OCI-LY1 (cell line): ENCODE data around the gene STX18.

Experiments used
- EZH2 ChIP-seq: fragments of 200-600 bp; sonication (generic), shearing (Covaris generic); IDR thresholded peaks from 2 replicates; pipeline ENCODE4 v1.8.0; 2017; ENCODE audit warnings: borderline replicate concordance, mixed run types, mild to moderate bottlenecking, antibody characterized with exemption, low read length, moderate library complexity, mixed read lengths
- TF ChIP-seq, protein P1 (sequence below): fragments of 200-600 bp; sonication (generic), shearing (Covaris generic); IDR thresholded peaks from 2 replicates; pipeline ENCODE4 v1.5.1; 2017; ENCODE audit warnings: mild to moderate bottlenecking, antibody characterized with exemption, low read length, moderate library complexity, mixed read lengths

DNA sequence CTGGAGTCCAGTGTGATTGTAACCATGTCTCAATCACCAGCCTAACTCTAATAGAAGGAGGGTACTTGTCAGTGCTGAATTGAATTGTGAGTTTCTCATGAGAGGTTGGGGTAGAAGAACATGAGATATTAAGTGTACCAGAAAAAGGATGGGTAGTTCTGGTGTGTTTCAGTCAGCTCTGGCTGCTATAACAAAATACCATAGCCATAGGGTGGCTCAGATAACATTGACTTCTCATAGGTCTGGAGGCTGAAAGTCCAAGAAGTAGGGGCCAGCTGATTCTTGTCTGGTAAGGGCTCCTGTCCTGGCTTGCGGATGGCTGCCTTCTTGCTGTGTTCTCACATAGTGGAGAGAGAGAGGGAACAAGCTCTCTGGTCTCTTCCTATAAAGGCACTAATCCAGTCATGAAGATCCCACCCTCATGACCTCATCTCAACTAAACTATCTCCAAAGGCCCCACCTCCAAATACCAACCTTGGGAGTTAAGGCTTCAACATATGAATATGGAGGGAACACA is 35.6 kb upstream of the STX18 start:
- TF ChIP-seq, protein P1, sequence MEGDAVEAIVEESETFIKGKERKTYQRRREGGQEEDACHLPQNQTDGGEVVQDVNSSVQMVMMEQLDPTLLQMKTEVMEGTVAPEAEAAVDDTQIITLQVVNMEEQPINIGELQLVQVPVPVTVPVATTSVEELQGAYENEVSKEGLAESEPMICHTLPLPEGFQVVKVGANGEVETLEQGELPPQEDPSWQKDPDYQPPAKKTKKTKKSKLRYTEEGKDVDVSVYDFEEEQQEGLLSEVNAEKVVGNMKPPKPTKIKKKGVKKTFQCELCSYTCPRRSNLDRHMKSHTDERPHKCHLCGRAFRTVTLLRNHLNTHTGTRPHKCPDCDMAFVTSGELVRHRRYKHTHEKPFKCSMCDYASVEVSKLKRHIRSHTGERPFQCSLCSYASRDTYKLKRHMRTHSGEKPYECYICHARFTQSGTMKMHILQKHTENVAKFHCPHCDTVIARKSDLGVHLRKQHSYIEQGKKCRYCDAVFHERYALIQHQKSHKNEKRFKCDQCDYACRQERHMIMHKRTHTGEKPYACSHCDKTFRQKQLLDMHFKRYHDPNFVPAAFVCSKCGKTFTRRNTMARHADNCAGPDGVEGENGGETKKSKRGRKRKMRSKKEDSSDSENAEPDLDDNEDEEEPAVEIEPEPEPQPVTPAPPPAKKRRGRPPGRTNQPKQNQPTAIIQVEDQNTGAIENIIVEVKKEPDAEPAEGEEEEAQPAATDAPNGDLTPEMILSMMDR: no peak
- no peak for TF ChIP-seq EZH2
